MM.1S (cell line): Measurements from ENCODE around the gene FMN2.

ENCODE experiments used
- DNase-seq: peaks from one replicate; pipeline ENCODE4 v3.0.0-alpha.2; 2015
- H2AFZ ChIP-seq: fragments of 300-600 bp; sonication (generic); 2 replicates; pipeline ENCODE4 v1.6.0; 2016; ENCODE audit warnings: antibody characterized with exemption, low read length
- H3F3A ChIP-seq: fragments of 300-600 bp; sonication (generic); 2 replicates; pipeline ENCODE4 v1.6.1; 2016; ENCODE audit warnings: mild to moderate bottlenecking, antibody characterized with exemption, low read length, moderate library complexity, mixed read lengths; ENCODE audit not compliant: insufficient read depth
- H3K27ac ChIP-seq: fragments of 300-600 bp; sonication (generic); 2 replicates; pipeline ENCODE4 v1.5.1; 2016; ENCODE audit warnings: mild to moderate bottlenecking, low read length
- H3K27me3 ChIP-seq: fragments of 300-600 bp; sonication (generic); replicated peaks from 2 replicates; pipeline ENCODE4 v1.6.0; 2016; ENCODE audit warnings: low read length; ENCODE audit not compliant: insufficient read depth
- H3K36me3 ChIP-seq: fragments of 300-600 bp; sonication (generic); replicated peaks from 2 replicates; pipeline ENCODE4 v1.6.1; 2016; ENCODE audit warnings: mild to moderate bottlenecking, low read length, mixed read lengths; ENCODE audit not compliant: insufficient read depth
- H3K4me1 ChIP-seq: fragments of 300-600 bp; sonication (generic); 2 replicates; pipeline ENCODE4 v1.6.1; 2016; ENCODE audit warnings: low read length, mixed read lengths
- H3K4me2 ChIP-seq: fragments of 300-600 bp; sonication (generic); 2 replicates; pipeline ENCODE4 v1.6.0; 2016; ENCODE audit warnings: low read depth, low read length
- H3K4me3 ChIP-seq: fragments of 300-600 bp; sonication (generic); 2 replicates; pipeline ENCODE4 v1.5.1; 2016; ENCODE audit warnings: low read length, mixed read lengths
- H3K79me2 ChIP-seq: fragments of 300-600 bp; sonication (generic); 2 replicates; pipeline ENCODE4 v1.6.1; 2016; ENCODE audit warnings: mixed run types, low read length, mixed read lengths
- H3K9ac ChIP-seq: fragments of 300-600 bp; sonication (generic); 2 replicates; pipeline ENCODE4 v1.6.1; 2016; ENCODE audit warnings: low read length, mixed read lengths
- H3K9me2 ChIP-seq: fragments of 300-600 bp; sonication (generic); replicated peaks from 2 replicates; pipeline ENCODE4 v1.6.1; 2016; ENCODE audit warnings: mild to moderate bottlenecking, low read length, mixed read lengths; ENCODE audit not compliant: insufficient read depth
- H3K9me3 ChIP-seq: fragments of 300-600 bp; sonication (generic); replicated peaks from 2 replicates; pipeline ENCODE4 v1.6.1; 2016; ENCODE audit warnings: mild to moderate bottlenecking, low read length, mixed read lengths; ENCODE audit not compliant: insufficient read depth
- H4K20me1 ChIP-seq: fragments of 300-600 bp; sonication (generic); 2 replicates; pipeline ENCODE4 v1.6.1; 2016; ENCODE audit warnings: mild to moderate bottlenecking, low read length, moderate library complexity, mixed read lengths; ENCODE audit not compliant: insufficient read depth
- EZH2 ChIP-seq: fragments of 300-600 bp; sonication (generic); optimal IDR thresholded peaks from 2 replicates; pipeline ENCODE3; 2017; ENCODE audit warnings: low read depth, mild to moderate bottlenecking, antibody characterized with exemption, low read length, mixed read lengths
- EZH2phosphoT487 ChIP-seq: fragments of 300-600 bp; sonication (generic); IDR thresholded peaks from 2 replicates; pipeline ENCODE4 v1.6.1; 2018; ENCODE audit warnings: antibody characterized with exemption, low read length
- TF ChIP-seq, protein P1 (sequence below): fragments of 300-600 bp; sonication (generic); IDR thresholded peaks from 2 replicates; pipeline ENCODE4 v1.5.1; 2016; ENCODE audit warnings: antibody characterized with exemption, low read length, mixed read lengths

Gene FMN2

DNA sequence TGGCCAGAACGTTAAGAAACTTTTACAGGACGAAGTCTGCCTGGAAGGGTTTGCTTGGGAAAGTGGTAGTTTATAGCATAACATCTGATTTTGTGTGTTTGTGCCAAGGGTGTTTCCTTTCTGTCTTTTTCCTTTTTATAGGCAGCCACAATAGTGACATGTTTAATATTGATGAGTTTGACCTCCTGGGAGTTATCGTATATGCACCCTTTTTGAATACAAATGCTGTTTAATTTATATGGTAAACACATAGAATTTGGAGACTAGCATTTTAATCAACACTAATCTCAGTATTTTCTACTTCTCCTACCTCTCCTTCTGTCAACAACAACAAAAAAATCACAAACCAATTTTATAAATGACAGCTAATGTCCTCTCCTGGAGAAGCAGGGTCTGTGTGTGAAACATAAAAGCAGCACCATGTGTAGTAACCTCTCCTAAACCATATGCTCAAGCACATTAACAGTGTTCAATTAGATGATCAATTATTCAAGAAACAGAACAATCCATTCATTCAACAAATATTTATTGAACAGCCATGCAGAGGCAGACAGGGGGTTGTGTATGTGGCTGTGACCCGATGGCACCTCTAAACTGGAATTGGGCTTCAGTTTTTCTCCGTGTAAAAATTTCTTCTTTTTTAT is 604 bp upstream of the FMN2 start:
- Histone ChIP-seq H3K4me2 (peak overlapping the region; percentile 85), H3K27ac (no peak overlapping the region), H3K79me2 (no peaks in the 10 kb centered on the region), H3K9me2 (no peaks in the 10 kb centered on the region), H3K9ac (no peak overlapping the region), H4K20me1 (no peaks in the 10 kb centered on the region), H3F3A (no peaks in the 10 kb centered on the region), H3K4me1 (no peaks in the 10 kb centered on the region), H3K4me3 (peak overlapping the region; percentile 49), H3K27me3 (no peaks in the 10 kb centered on the region), H3K9me3 (no peaks in the 10 kb centered on the region), H2AFZ (0 out of 2 replicates have a peak overlapping the region, but pooled peaks have one; percentile 14), H3K36me3 (no peaks in the 10 kb centered on the region)
- TF ChIP-seq EZH2 (no peak), EZH2phosphoT487 (no peak)
- TF ChIP-seq, protein P1, sequence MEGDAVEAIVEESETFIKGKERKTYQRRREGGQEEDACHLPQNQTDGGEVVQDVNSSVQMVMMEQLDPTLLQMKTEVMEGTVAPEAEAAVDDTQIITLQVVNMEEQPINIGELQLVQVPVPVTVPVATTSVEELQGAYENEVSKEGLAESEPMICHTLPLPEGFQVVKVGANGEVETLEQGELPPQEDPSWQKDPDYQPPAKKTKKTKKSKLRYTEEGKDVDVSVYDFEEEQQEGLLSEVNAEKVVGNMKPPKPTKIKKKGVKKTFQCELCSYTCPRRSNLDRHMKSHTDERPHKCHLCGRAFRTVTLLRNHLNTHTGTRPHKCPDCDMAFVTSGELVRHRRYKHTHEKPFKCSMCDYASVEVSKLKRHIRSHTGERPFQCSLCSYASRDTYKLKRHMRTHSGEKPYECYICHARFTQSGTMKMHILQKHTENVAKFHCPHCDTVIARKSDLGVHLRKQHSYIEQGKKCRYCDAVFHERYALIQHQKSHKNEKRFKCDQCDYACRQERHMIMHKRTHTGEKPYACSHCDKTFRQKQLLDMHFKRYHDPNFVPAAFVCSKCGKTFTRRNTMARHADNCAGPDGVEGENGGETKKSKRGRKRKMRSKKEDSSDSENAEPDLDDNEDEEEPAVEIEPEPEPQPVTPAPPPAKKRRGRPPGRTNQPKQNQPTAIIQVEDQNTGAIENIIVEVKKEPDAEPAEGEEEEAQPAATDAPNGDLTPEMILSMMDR, result no peak
- no peak for DNase-seq

- H3K79me2 ChIP-seq, result no peaks in the 10 kb centered on the region
- H3K4me2 ChIP-seq, result peak overlapping the region; percentile 85
- H3K27me3 ChIP-seq, result no peaks in the 10 kb centered on the region
- no peaks in the 10 kb centered on the region for H4K20me1 ChIP-seq
- no peak for DNase-seq
- no peaks in the 10 kb centered on the region for H3K9me2 ChIP-seq
- peak overlapping the region; percentile 49 for H3K4me3 ChIP-seq
- no peak overlapping the region for H3K9ac ChIP-seq
- H3K4me1 ChIP-seq, result no peaks in the 10 kb centered on the region
- H3F3A ChIP-seq, result no peaks in the 10 kb centered on the region
- TF ChIP-seq EZH2, result no peak
- TF ChIP-seq, protein P1, result no peak
- no peak for TF ChIP-seq EZH2phosphoT487
- H3K9me3 ChIP-seq, result no peaks in the 10 kb centered on the region
- no peak overlapping the region for H3K27ac ChIP-seq
- H3K36me3 ChIP-seq, result no peaks in the 10 kb centered on the region
- no peak overlapping the region for H2AFZ ChIP-seq
These were observed 827 bp downstream of the FMN2 start for GRCh38 chr1:240092301-240093119.

DNA sequence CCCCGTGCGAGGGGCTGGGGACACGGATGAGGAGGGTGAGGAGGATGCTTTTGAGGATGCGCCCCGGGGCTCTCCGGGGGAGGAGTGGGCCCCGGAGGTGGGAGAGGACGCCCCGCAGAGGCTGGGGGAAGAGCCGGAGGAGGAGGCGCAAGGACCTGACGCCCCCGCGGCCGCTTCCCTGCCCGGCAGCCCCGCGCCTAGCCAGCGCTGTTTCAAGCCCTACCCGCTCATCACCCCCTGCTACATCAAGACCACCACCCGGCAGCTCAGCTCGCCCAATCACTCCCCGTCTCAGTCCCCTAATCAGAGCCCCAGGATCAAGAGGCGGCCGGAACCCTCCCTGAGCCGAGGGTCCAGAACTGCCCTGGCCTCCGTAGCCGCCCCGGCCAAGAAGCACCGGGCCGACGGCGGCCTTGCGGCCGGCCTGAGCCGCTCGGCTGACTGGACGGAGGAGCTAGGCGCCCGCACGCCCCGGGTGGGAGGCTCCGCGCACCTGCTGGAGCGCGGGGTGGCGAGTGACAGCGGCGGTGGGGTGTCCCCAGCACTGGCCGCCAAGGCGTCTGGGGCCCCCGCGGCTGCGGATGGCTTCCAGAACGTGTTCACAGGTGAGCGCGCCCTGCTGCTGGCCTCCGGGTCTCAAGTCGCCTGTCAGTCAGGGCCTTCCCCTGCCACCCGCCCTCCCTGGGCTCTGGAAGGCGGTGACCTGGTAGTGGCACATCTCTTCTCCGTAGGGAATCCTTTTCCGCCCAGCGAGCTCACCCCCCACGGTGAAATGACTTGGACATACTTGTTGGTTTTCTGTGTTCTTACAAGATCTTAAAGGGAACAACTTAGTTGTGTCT is 1.7 kb downstream of the FMN2 start:
- no peaks in the 10 kb centered on the region for H4K20me1 ChIP-seq
- no peak overlapping the region for H3K4me2 ChIP-seq
- no peak for TF ChIP-seq EZH2phosphoT487
- TF ChIP-seq, protein P1, result no peak
- no peak for TF ChIP-seq EZH2
- DNase-seq, result no peak
- no peak overlapping the region for H2AFZ ChIP-seq
- no peaks in the 10 kb centered on the region for H3K79me2 ChIP-seq
- H3K4me1 ChIP-seq, result no peaks in the 10 kb centered on the region
- no peaks in the 10 kb centered on the region for H3F3A ChIP-seq
- H3K9me3 ChIP-seq, result no peaks in the 10 kb centered on the region
- H3K27ac ChIP-seq, result no peak overlapping the region
- no peak overlapping the region for H3K4me3 ChIP-seq
- no peaks in the 10 kb centered on the region for H3K9me2 ChIP-seq
- H3K36me3 ChIP-seq, result no peaks in the 10 kb centered on the region
- no peaks in the 10 kb centered on the region for H3K27me3 ChIP-seq
- no peak overlapping the region for H3K9ac ChIP-seq
